Measurements from ENCODE around the gene TMEM255B. TPM values are rescaled to one million over a fixed set of nuclear protein-coding genes. Genes with fewer than 3 reads are reported as not detected.

TMEM255B gene
- total and polyA plus RNA-seq, 9 of the 15 experiments (the other 6 are each of a cell fraction or from before 2014, with no cell fraction given): 0.01 to 0.75 (median 0.23) TPM

GRCh38 chr13:113754691-113755090 lies 4.3 kb upstream of the TMEM255B start:
- no peaks in the 10 kb centered on the region for H3K79me2 ChIP-seq (ENCODE audit: control insufficient read depth, insufficient read depth, low read length)
- DNase-seq (ENCODE audit: extremely low read depth in 1 of 4, low spot score in 3 of 4) (no peak), FAIRE-seq (no peak), ATAC-seq (no peak)
- H3K9me1 ChIP-seq (ENCODE audit: control insufficient read depth, insufficient read depth, low read length): no peaks in the 10 kb centered on the region
- TF ChIP-seq BRCA1 (IDR thresholded peaks at IDR 0.05) (no peak), BRCA1 (CRISPR knock-in tag; IDR thresholded peaks at IDR 0.05) (no peak), ZNF408 (CRISPR knock-in tag; IDR thresholded peaks at IDR 0.05; ENCODE audit: low read depth) (no peak), MEF2A (IDR thresholded peaks at IDR 0.05; ENCODE audit: control insufficient read depth, low read depth, low read length) (no peak), FIP1L1 (IDR thresholded peaks at IDR 0.05; ENCODE audit: low read depth, low read length, poor library complexity, severe bottlenecking) (no peak), POLR2A (conservative IDR thresholded peaks at IDR 0.05) (no peak)
- WGBS (ENCODE audit: insufficient coverage, low coverage, missing lambda C conversion rate): 7% methylated on average over 6 of the region's 15 CpGs
- H3K9ac ChIP-seq (ENCODE audit: insufficient read depth in 1 of 2, low read depth in 2 of 2, low read length in 2 of 2): no peak overlapping the region
- intact Hi-C loops (cut with micrococcal nuclease) (no loop called here), in situ Hi-C loops (cut with MboI) (no loop called here)
- BruUV-seq (replicated peaks): no TSS peak
- H3K27me3 ChIP-seq (ENCODE audit: control insufficient read depth in 2 of 2, insufficient read depth in 2 of 2, low read length in 2 of 2): peaks cover 24 to 54% of the 10 kb centered on the region in 2 experiments
- H3K27ac ChIP-seq (ENCODE audit: extremely low read depth, low read depth, low read length): no peak overlapping the region
- no peak overlapping the region for H3K4me3 ChIP-seq
- H3K36me3 ChIP-seq (ENCODE audit: control insufficient read depth, insufficient read depth, low read length): no peaks in the 10 kb centered on the region
- no peak overlapping the region for H2AFZ ChIP-seq (ENCODE audit: low read depth, low read length)
- CTCF ChIA-PET (ENCODE audit: low intra/inter-chr PET ratio): no interaction called here
- no peaks in the 10 kb centered on the region; the same call in 1 of the 2 replicates for H3K9me3 ChIP-seq (replicated peaks; ENCODE audit: control insufficient read depth, insufficient read depth, low read depth, low read length)
- POLR2A ChIA-PET: interaction anchor here (0.7 kb wide), 1 partner anchor 376 kb away, joined by 3 read pairs; no protein-coding TSS in a partner anchor
- H3K4me2 ChIP-seq (ENCODE audit: insufficient read depth, low read length): no peak overlapping the region
- H4K20me1 ChIP-seq (replicated peaks; ENCODE audit: control insufficient read depth, insufficient read depth, low read length): peaks cover 4% of the 10 kb centered on the region; the same call in 1 of the 2 replicates
- H3K4me1 ChIP-seq (replicated peaks in 1 of 2; ENCODE audit: control insufficient read depth in 2 of 2, insufficient read depth in 2 of 2, low read length in 2 of 2): peaks cover 9 to 20% of the 10 kb centered on the region in 2 experiments

DNA sequence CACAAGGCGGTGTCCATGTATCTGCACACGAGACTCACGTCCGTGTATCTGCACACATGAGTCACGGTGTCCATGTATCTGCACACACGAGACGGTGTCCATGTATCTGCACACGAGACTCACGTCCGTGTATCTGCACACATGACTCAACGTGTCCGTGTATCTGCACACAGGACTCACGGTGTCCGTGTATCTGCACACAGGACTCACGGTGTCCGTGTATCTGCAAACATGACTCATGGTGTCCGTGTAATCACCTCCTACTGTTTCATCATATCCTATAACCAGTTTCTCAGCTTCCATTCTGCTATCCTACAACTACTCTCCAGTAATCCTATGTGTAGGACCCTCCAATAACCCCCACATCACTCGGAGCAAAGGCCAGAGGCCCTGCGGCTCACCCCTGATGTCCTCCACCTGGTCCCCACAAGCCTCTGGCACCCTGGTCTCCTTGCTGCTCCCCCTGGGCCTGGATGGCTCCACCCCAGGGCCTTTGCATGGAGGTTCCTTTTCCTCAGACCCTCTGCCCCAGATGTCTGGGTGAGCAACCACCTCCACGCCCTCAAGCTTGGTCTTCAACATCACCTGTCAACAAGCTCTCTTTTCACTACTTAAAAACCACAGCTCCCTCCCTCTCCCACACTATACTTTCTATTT lies 2.5 kb upstream of the TMEM255B start:
- H3K4me2 ChIP-seq (ENCODE audit: insufficient read depth, low read length): peak overlapping the region; percentile 49; the same call in 1 of the 2 replicates
- no TSS peak for BruUV-seq (replicated peaks)
- no peaks in the 10 kb centered on the region for H3K36me3 ChIP-seq (ENCODE audit: control insufficient read depth, insufficient read depth, low read length)
- H3K27me3 ChIP-seq (ENCODE audit: control insufficient read depth in 2 of 2, insufficient read depth in 2 of 2, low read length in 2 of 2): peaks cover 29 to 50% of the 10 kb centered on the region in 2 experiments
- POLR2A ChIA-PET: interaction anchor here (0.8 kb wide), 1 partner anchor 10 kb away, joined by 4 read pairs; no protein-coding TSS in a partner anchor
- H3K27ac ChIP-seq (ENCODE audit: extremely low read depth, low read depth, low read length): no peak overlapping the region
- H4K20me1 ChIP-seq (replicated peaks; ENCODE audit: control insufficient read depth, insufficient read depth, low read length): 0 out of 2 replicates have a peak, but pooled peaks cover 4% of the 10 kb centered on the region
- no peaks in the 10 kb centered on the region for H3K9me1 ChIP-seq (ENCODE audit: control insufficient read depth, insufficient read depth, low read length)
- no peaks in the 10 kb centered on the region for H3K79me2 ChIP-seq (ENCODE audit: control insufficient read depth, insufficient read depth, low read length)
- no peaks in the 10 kb centered on the region for H3K9me3 ChIP-seq (replicated peaks; ENCODE audit: control insufficient read depth, insufficient read depth, low read depth, low read length)
- no peak overlapping the region for H2AFZ ChIP-seq (ENCODE audit: low read depth, low read length)
- peaks cover 9 to 21% of the 10 kb centered on the region in 2 experiments for H3K4me1 ChIP-seq (replicated peaks in 1 of 2; ENCODE audit: control insufficient read depth in 2 of 2, insufficient read depth in 2 of 2, low read length in 2 of 2)
- DNase-seq (ENCODE audit: extremely low read depth in 1 of 4, low spot score in 3 of 4): no peak
- no peak for ATAC-seq
- FAIRE-seq: no peak
- intact Hi-C loops (cut with micrococcal nuclease) (no loop called here), in situ Hi-C loops (cut with MboI) (no loop called here)
- WGBS (ENCODE audit: insufficient coverage, low coverage, missing lambda C conversion rate): 29% methylated on average over 19 of the region's 20 CpGs
- CTCF ChIA-PET (ENCODE audit: low intra/inter-chr PET ratio): no interaction called here
- no peak overlapping the region for H3K4me3 ChIP-seq
- H3K9ac ChIP-seq (ENCODE audit: insufficient read depth in 1 of 2, low read depth in 2 of 2, low read length in 2 of 2): no peak overlapping the region
- TF ChIP-seq RREB1 (CRISPR knock-in tag; IDR thresholded peaks at IDR 0.05): no peak
